HG03558 (cell line): ENCODE results near the gene PRM3.

Experiments
- ATAC-seq: cut with Tn5 transposase; IDR thresholded peaks from one replicate; pipeline ENCODE4 v1.9.1; 2021; ENCODE audit warnings: moderate number of reproducible peaks; ENCODE audit not compliant: unreplicated experiment; ENCODE audit errors: extremely low read depth

PRM3 gene

GRCh38 chr16:11289202-11289601, 15.8 kb upstream of the PRM3 start:
- no peak for ATAC-seq

- no peak for ATAC-seq
These were observed 12.4 kb upstream of the PRM3 start for GRCh38 chr16:11285842-11286241.

GRCh38 chr16:11283820-11284248, 10.4 kb upstream of the PRM3 start:
- no peak for ATAC-seq

- ATAC-seq, result no peak
These were observed 7.4 kb upstream of the PRM3 start, which contains the start of gene PRM1 for GRCh38 chr16:11280616-11281522. PRM1 (minus strand) TSS chr16:11281330; CDS start chr16:11281238, 92 bp downstream.

GRCh38 chr16:11278681-11279628, 5.5 kb upstream of the PRM3 start:
- no peak for ATAC-seq

GRCh38 chr16:11277607-11278337, 4.3 kb upstream of the PRM3 start:
- no peak for ATAC-seq

GRCh38 chr16:11276896-11277593, 3.6 kb upstream of the PRM3 start:
- no peak for ATAC-seq

GRCh38 chr16:11276143-11276895, 2.9 kb upstream of the PRM3 start, which contains the start of gene PRM2:
PRM2 (minus strand) TSS chr16:11276480; CDS start chr16:11276370, 110 bp downstream.
- ATAC-seq, result no peak

- no peak for ATAC-seq
These were observed 1.5 kb upstream of the PRM3 start for GRCh38 chr16:11274964-11275363.

GRCh38 chr16:11273721-11274324, 394 bp upstream of the PRM3 start:
- ATAC-seq, result no peak

- ATAC-seq, result no peak
These were observed 945 bp downstream of the PRM3 start for GRCh38 chr16:11272484-11272883.

GRCh38 chr16:11271610-11272009, 1.8 kb downstream of the PRM3 start:
- no peak for ATAC-seq

GRCh38 chr16:11270602-11271162, 2.7 kb downstream of the PRM3 start:
- ATAC-seq, result no peak

- ATAC-seq, result no peak
These were observed 4.5 kb downstream of the PRM3 start, which contains the start of gene TNP2 for GRCh38 chr16:11268921-11269375. TNP2 (minus strand) TSS chr16:11269325; CDS start chr16:11269262, 63 bp downstream.

GRCh38 chr16:11265124-11265523, 8.3 kb downstream of the PRM3 start:
- no peak for ATAC-seq

- ATAC-seq, result no peak
These were observed 9.1 kb downstream of the PRM3 start for GRCh38 chr16:11264155-11264832.

GRCh38 chr16:11263737-11264136, 9.7 kb downstream of the PRM3 start:
- ATAC-seq, result no peak
